Activated gamma-delta T cell treated with anti-CD3 and anti-CD28 coated beads, Interleukin-2, amount 50 U/mL, for 16 hours (primary cell): ENCODE measurements around the gene PLD1.

Experiments used
- DNase-seq: peaks from one replicate; pipeline ENCODE4 v3.0.0-alpha.2; 2020; ENCODE audit warnings: low read depth

PLD1 gene

GRCh38 chr3:171772427-171773056, 37.7 kb downstream of the PLD1 start:
- peak; percentile 18 for DNase-seq

GRCh38 chr3:171770689-171771620, 39.3 kb downstream of the PLD1 start:
- no peak for DNase-seq

- no peak for DNase-seq
Observed at GRCh38 chr3:171769461-171769860, 40.8 kb downstream of the PLD1 start.

GRCh38 chr3:171768986-171769385, 41.3 kb downstream of the PLD1 start:
- no peak for DNase-seq

GRCh38 chr3:171768281-171768900, 41.9 kb downstream of the PLD1 start:
- no peak for DNase-seq

- DNase-seq: no peak
Observed at GRCh38 chr3:171765511-171765887, 44.8 kb downstream of the PLD1 start.

- no peak for DNase-seq
Observed at GRCh38 chr3:171763392-171763791, 46.9 kb downstream of the PLD1 start.

- no peak for DNase-seq
Observed at GRCh38 chr3:171760477-171760876, 49.8 kb downstream of the PLD1 start.

GRCh38 chr3:171758109-171758508, 52.2 kb downstream of the PLD1 start:
- no peak for DNase-seq

GRCh38 chr3:171757361-171758034, 52.8 kb downstream of the PLD1 start:
- no peak for DNase-seq

- no peak for DNase-seq
Observed at GRCh38 chr3:171755656-171756055, 54.6 kb downstream of the PLD1 start.

- no peak for DNase-seq
Observed at GRCh38 chr3:171755015-171755589, 55.2 kb downstream of the PLD1 start.

- no peak for DNase-seq
Observed at GRCh38 chr3:171753665-171754408, 56.4 kb downstream of the PLD1 start.

- no peak for DNase-seq
Observed at GRCh38 chr3:171753025-171753472, 57.2 kb downstream of the PLD1 start.

GRCh38 chr3:171752329-171752728, 58.0 kb downstream of the PLD1 start:
- no peak for DNase-seq

GRCh38 chr3:171749124-171749523, 61.2 kb downstream of the PLD1 start:
- DNase-seq: no peak

- DNase-seq: no peak
Observed at GRCh38 chr3:171748064-171748924, 62.0 kb downstream of the PLD1 start.

GRCh38 chr3:171747223-171747920, 62.9 kb downstream of the PLD1 start:
- no peak for DNase-seq
